NCI-H1092 (cell line): ENCODE data around the gene PACSIN2.
"Not testable (repeated sequence)": the region's sequence is repeated elsewhere in the genome, so short reads cannot be mapped to it uniquely, and the experiment has no call there.

Source experiments
- DNase-seq: peaks from one replicate; lab custom pipeline; 2025; lab: John Stamatoyannopoulos, UW

PACSIN2 gene

GRCh38 chr22:42964994-42965699 lies 49.8 kb downstream of the PACSIN2 start:
- no peak for DNase-seq

- DNase-seq, result no peak
These were observed 51.7 kb downstream of the PACSIN2 start for GRCh38 chr22:42963231-42963595.

GRCh38 chr22:42962295-42963230 lies 52.4 kb downstream of the PACSIN2 start:
- DNase-seq, result no peak

GRCh38 chr22:42961810-42962209 lies 53.1 kb downstream of the PACSIN2 start:
- DNase-seq, result no peak

- not testable (repeated sequence) for DNase-seq
These were observed 53.6 kb downstream of the PACSIN2 start for GRCh38 chr22:42961400-42961690.

GRCh38 chr22:42960531-42961399 lies 54.2 kb downstream of the PACSIN2 start:
- DNase-seq, result no peak

- no peak for DNase-seq
These were observed 55.1 kb downstream of the PACSIN2 start for GRCh38 chr22:42959576-42960509.

GRCh38 chr22:42958937-42959336 lies 56.0 kb downstream of the PACSIN2 start:
- no peak for DNase-seq

GRCh38 chr22:42957958-42958357 lies 57.0 kb downstream of the PACSIN2 start:
- DNase-seq, result no peak

GRCh38 chr22:42957544-42957943 lies 57.4 kb downstream of the PACSIN2 start:
- DNase-seq, result no peak

- DNase-seq, result no peak
These were observed 59.1 kb downstream of the PACSIN2 start for GRCh38 chr22:42955848-42956247.

- no peak for DNase-seq
These were observed 59.8 kb downstream of the PACSIN2 start for GRCh38 chr22:42955087-42955635.

- not testable (repeated sequence) for DNase-seq
These were observed 61.2 kb downstream of the PACSIN2 start for GRCh38 chr22:42953751-42954150.

- no peak for DNase-seq
These were observed 63.7 kb downstream of the PACSIN2 start for GRCh38 chr22:42951093-42951710.

- DNase-seq, result no peak
These were observed 64.7 kb downstream of the PACSIN2 start for GRCh38 chr22:42950281-42950680.

- no peak for DNase-seq
These were observed 65.8 kb downstream of the PACSIN2 start for GRCh38 chr22:42949159-42949558.

GRCh38 chr22:42948294-42948693 lies 66.7 kb downstream of the PACSIN2 start:
- DNase-seq, result no peak

GRCh38 chr22:42947211-42947990 lies 67.5 kb downstream of the PACSIN2 start:
- peak; percentile 70 for DNase-seq

GRCh38 chr22:42946546-42947198 lies 68.3 kb downstream of the PACSIN2 start:
- DNase-seq, result no peak
